Retina (tissue), 1 donor: Measurements from ENCODE around the gene SLC6A3.

Source experiments
- DNase-seq: peaks from one replicate; pipeline ENCODE4 v3.0.0-alpha.2; 2016

The SLC6A3 gene

GRCh38 chr5:1419476-1420210, 25.6 kb downstream of the SLC6A3 start:
- no peak for DNase-seq

- no peak for DNase-seq
These were observed 26.3 kb downstream of the SLC6A3 start for GRCh38 chr5:1418921-1419280.

- DNase-seq, result no peak
These were observed 26.9 kb downstream of the SLC6A3 start for GRCh38 chr5:1418238-1418920.

GRCh38 chr5:1417586-1418225, 27.5 kb downstream of the SLC6A3 start:
- DNase-seq, result no peak

- DNase-seq, result no peak
These were observed 28.3 kb downstream of the SLC6A3 start for GRCh38 chr5:1416856-1417469.

GRCh38 chr5:1415626-1416360, 29.4 kb downstream of the SLC6A3 start:
- no peak for DNase-seq

- DNase-seq, result no peak
These were observed 30.2 kb downstream of the SLC6A3 start for GRCh38 chr5:1415059-1415425.

GRCh38 chr5:1414311-1415058, 30.8 kb downstream of the SLC6A3 start:
- no peak for DNase-seq

- DNase-seq, result no peak
These were observed 31.5 kb downstream of the SLC6A3 start for GRCh38 chr5:1413611-1414241.

GRCh38 chr5:1413211-1413610, 32.0 kb downstream of the SLC6A3 start:
- no peak for DNase-seq

GRCh38 chr5:1412621-1413020, 32.6 kb downstream of the SLC6A3 start:
- DNase-seq, result no peak

GRCh38 chr5:1412163-1412562, 33.1 kb downstream of the SLC6A3 start:
- DNase-seq, result no peak

- DNase-seq, result no peak
These were observed 34.1 kb downstream of the SLC6A3 start for GRCh38 chr5:1411099-1411498.

GRCh38 chr5:1410156-1411014, 34.9 kb downstream of the SLC6A3 start:
- no peak for DNase-seq

- DNase-seq, result no peak
These were observed 35.7 kb downstream of the SLC6A3 start for GRCh38 chr5:1409381-1410110.

- DNase-seq, result no peak
These were observed 38.3 kb downstream of the SLC6A3 start for GRCh38 chr5:1406681-1407640.

- DNase-seq, result no peak
These were observed 39.4 kb downstream of the SLC6A3 start for GRCh38 chr5:1405539-1406530.

- no peak for DNase-seq
These were observed 40.1 kb downstream of the SLC6A3 start for GRCh38 chr5:1405121-1405520.
